Stimulated activated CD4-positive, alpha-beta T cell treated with anti-CD3 and anti-CD28 coated beads, Interleukin-15, amount 100 ng/mL, for 1 hour (primary cell): Measurements from ENCODE around the gene PRDM15.

ENCODE experiments used
- DNase-seq, 2 donors: peaks; one replicate each; pipeline ENCODE4 v3.0.0-alpha.2; 2020; ENCODE audit warnings: low read depth in 1 of 2, low spot score in 1 of 2

Gene PRDM15

DNA sequence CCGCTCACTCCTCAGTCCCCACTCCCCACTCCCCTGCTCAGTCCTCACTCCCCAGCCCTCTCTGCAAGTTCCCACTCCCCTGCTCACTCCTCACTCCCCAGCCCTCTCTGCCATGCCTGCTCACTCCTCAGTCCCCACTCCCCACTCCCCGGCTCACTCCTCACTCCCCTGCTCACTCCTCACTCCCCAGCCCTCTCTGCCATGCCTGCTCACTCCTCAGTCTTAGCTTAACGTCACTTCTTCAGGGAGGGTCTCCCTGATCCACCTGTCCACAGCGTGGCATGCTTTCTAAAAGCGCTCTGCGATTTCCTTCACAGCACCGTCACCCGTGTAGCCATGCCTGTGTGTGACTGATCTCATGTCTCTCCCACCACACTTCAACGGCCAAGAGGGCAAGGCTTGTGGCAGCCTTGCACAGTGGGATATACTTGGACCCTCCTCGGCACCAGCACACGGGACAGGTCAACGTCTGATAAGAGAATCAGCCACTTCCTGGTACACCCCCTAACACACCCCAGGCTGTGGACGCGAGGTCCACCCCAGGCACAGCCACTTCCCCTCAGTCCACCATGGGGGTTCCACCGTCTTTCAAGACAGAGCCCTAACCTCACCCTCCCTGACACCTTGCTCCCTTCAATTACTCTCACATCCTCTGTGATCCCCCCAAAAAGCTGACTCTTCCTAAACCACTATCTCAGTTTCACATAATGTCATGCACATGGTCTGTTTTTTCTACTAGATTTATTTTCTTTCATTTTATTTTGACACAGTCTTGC lies 14.0 kb downstream of the PRDM15 start:
- no peak for DNase-seq

DNA sequence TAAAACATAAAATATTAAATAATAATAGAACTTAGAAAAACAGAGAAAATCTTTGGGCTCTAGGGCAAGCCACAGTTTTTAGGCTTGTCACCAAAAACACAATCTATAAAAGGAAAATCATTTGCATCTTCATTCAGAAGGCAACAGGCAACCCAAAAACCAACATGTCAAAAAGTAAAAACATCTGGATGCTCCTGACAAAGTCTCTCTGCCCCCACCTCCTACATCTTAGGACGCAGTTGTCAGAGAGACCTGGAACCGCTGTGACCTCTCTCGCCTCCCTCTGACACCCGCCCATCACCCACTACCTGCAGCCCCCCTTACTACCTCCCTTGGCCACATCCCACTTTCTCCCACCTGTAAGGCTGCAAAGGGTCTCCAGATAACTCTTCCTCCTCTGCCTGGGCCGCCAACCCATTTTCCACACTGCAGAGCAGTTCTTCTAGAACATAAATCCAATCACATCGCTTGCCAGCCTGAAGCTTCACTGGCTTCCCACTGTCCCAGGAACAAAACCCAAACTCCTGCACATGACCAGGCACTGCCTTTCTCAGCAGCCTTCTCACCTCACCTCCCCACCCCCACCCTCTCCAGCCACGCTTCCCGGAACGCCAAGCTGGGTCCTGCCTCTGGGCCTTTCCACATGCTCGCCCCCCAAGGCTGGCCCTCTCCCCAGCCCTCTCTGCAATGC lies 14.7 kb downstream of the PRDM15 start:
- DNase-seq: no peak

DNA sequence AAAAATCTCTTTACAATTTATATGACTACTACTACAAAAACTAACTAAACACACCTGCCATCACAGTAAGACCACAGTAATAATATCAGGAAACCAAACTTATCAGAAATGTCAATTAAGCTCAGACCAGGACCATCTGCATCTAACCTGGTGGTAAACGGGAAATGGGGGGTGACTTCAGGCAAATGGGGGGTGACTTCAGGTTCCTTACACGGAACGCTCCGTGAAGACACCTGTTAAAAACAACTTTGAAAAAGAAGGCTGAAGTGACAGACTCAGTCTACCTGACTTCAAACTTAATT lies 15.8 kb downstream of the PRDM15 start:
- no peak for DNase-seq

DNA sequence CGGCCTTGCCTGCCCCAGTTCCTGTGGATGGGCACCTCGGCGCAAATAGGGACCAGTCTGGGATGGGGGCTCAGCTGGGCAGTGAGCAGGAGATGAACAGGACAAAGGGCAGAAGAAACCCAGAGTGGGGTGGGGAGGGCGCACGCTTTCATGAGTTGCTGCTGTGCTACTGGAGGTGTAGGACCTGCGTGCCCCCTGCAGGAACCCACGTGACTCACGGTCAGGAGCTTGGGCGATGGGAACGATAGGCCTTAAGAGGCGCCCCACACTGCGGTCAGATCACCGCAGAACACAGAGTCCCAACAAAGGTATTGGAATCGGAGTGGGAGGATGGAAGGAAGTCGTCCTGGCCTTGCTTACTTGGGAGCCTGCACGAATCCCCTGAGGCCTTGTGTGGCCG lies 17.2 kb downstream of the PRDM15 start:
- no peak for DNase-seq

DNA sequence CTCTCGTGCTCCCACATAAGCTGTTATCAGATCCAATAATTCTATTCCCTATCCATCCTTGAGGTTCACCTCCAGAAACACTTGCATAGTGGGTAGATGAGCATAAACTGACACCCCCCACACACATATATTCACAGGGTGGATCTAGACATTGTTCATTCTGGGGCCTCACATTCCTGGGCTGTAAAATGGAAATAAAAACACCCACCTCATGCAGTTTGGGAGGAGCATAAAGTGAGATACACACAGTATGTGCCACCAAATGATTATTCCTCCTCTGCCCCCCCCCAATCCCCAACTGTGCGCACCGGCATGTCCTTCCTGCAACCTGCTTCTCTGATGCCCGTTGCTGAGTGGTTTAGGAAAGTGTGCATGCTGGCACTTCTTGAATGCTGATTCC lies 17.9 kb downstream of the PRDM15 start:
- DNase-seq: no peak

DNA sequence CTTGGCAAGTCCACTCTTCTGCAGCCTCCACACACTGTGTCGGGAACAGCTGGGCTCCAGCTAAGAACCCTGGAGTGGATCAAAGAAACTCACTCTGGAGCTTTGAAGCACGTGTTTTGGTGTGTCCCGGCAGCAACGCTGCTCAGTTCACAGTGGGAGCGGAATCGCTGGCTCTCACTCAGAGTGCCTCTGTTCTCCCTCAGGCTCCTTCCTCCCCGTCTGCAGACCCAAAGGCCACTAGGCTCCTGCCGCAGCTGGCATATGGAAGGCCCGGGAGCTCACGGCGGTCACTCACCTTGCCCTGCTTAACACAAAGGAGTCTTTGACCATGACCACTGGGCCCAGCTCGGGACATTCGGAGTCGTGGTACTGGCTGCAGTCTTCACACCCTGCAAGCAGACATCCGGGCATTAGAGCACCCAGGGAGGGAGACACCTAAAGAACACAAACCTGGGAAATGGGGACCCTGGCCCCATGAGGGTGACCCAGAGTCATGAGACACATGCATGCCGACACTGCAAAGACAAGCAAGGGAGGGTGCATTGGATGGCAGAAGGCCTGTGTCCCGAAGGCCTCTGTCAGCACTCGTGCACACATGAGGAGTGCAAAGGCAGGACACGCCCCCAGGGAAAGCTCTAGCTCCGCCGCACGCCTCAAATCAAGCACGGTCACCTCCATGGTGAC lies 19.7 kb downstream of the PRDM15 start:
- no peak for DNase-seq

DNA sequence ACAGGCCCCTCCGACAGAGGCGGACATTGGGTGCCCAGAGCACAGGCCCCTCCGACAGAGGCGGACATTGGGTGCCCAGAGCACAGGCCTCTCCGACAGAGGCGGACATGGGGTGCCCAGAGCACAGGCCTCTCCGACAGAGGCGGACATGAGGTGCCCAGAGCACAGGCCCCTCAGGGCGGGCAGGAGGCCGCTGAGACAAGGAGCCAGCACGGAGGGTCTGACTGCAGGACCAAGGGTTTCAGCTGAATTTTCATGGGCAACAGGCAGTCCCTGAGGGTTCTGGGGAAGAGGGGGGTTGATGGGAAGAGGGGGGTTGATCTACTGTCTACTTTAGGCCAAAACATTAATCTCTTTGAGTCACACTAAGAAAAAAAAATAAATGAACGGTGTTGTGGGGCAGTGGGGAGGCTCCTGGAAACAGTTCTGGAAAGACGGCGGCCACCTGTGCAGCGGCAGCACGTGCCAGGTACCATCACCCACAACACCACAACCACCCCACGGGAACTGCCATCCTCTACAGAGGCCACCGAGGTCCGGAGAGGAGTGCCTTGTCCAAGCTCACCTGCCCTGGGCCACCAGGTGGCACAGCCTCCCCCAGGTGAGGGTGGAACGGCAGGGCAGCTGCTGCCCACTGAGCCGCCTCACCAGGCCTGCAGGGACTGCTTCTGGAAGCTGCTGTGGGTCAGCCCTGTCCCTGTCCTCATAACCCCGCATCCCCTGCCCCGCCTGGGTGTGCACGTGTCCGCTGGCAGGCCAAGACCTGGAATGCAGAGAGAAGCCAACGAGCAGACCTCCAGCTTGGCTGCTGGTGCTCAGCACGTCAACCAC lies 20.5 kb downstream of the PRDM15 start:
- DNase-seq: no peak

DNA sequence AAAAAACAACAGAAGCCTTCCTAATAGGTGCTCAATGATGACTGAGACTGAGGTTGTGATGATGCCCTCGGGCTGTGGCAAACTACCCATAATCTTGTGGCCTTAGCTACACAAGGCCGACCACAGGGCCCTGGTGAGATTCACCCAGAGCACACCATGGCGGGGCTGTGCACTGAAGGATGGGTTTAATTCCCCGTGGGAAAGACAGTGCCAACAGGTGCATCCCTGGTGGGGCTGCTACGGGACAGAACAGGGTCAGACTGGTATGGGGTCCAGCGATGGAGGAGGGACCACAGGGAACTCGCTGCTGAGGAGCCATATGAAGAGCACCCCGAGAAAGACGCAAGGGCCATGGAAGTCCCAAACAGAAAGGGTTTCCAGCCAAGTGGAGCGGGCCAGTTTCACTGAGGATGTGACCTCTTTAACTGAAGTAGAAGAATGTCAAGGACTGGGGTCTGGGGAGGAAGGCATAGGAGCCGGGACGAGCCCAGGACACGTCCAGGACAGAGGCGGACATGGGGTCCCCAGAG lies 21.3 kb downstream of the PRDM15 start:
- no peak for DNase-seq

DNA sequence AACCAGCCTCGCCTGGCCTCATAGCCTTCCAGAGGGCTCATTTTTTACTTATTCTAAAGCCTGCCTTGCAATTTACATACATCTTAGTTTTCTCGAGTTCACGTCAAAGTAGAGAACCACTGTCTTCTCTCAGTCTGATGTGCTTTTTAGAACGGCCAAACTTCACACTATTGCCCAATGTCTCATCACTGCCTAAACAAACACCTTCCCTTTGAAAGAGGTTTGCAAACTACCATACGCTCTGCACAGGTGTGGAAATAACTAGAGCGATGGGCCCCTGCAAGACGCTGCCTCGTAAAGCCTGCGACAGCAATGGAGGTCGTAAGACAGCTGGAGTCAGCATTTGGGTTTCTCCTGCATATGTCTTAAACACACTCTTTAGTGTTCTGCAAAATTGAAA lies 22.6 kb downstream of the PRDM15 start:
- no peak for DNase-seq

DNA sequence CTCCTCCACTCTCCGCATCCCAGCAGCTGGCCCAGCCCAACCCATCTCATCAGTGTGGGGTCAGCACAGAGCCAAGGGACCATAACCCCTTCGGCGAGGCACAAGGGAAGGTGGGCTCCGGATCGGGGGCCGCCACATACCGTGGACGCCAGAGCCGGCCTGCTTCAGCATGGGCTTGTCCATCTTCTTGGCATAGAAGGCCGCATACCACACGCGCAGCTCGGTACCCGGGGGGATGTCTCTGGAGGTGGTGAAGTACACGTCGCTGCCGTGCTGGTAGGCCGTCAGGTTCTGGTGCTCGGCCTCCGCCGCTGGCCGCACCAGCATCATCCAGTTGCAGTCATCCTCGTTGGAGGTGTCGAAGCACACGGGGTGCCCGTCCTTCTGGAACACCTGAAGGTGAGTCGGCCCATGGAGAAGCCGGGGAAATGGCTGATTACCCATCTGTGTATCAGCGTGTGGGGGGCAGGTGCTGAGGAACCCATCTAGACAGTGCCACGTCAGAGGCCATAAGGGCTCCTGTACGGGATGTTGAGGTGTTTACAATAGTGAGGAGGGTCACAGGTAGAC lies 24.6 kb downstream of the PRDM15 start:
- no peak for DNase-seq

DNA sequence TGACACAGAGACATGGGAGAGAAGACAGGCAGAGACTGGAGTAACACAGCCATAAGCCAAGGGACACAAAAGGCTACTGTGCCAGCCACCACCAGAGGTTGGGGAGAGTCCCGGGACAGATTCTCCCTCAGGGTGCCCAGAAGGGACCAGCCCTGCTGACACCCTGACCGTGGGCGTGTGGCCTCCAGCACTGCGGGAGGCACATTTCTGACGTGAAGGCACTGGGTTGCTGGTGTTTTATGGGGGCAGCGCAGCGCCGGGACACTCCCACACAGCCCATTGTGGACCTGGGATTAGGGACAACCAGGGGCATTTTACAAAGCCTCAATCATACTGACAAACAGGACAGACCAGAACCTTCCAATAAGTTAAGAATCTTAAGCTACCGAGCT lies 26.2 kb downstream of the PRDM15 start:
- DNase-seq: no peak

DNA sequence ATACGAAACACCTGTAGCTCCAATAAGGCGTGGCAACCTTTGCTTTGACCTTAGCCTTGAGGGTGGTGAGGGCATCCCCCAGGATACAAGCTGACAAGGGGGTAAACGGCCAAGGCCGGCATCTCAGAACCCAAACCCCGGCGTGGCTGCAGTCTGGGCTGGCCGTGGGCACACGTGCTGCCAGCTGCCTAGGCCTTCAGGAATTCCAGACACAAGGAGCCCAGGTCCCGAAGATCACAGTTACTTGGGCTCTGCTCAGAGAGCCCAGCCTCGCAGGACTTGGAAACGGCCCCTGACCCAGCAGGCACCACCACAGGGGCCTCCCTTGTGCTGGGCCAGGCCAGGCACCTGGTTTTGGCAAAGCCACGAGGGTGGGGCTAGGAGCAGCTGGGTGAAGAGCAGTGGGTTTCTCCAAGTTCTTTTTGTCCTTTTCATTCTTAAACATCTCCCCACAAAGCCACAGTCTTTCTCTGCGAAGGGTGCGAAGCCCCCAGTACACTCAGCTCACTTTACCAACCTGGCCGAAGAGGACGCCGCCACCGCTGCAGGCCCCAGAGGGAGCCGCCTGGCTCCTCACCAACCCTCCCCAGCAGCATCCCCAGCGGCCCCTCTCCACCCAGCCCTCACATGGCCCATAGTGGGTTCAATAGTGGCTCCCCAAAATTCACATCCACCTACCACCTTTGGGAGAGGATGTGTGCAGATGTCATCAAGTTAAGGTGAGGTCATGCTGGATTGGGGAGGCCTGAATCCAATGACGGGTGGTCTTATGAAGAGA lies 26.8 kb downstream of the PRDM15 start:
- DNase-seq: no peak

DNA sequence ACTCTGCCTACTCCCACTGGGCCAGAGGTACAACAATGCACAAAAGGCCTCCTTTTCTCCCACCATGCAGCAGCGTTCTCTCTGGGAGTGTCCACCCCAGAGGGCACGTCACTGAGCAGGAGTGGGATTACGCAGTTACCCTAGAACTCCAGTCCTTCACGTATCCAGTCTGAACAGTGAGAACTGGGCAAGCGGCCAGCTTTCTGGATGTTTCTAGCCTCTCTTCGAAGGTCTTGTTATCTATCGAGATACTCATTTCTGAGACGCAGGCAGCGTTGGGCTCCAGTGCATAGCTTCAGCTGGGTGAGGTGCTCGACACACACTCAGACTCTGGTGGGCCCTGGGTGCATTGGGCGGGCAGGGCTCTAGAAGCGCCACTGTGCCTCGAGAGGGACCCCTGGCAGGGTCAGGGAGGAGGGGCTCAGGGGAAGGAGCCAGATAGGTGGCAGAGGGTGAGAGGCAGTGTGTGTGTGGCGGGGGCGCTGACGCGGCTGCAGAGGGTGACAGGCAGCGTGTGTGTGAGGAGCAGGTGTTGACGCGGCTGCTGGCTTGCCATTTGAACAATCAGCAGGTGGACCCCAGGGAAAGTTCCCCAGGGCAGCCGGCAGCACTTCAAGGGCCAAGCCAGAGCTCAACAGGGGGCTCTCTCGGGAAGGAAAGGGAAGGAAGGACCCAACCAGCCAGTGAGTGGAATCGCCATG lies 27.9 kb downstream of the PRDM15 start:
- DNase-seq: no peak

DNA sequence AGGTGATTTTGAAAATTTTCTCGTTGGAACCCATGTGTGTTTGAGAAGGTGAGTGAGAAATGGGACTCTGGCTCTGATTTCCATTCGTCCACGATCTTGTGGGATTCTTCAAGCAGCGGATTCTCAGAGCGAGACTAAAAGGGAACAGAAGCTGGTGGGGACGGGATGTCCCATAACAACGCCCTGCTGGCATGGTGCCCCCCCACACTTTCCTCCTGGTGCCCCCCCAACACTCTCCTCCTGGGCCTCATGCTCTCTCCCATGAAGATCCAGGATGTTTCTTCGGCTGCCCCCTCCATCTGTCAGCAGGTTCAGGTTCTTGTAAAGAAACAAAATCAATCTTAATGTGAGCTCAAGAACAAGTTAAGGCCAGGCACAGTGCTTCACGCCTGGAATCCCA lies 29.1 kb downstream of the PRDM15 start:
- no peak for DNase-seq

DNA sequence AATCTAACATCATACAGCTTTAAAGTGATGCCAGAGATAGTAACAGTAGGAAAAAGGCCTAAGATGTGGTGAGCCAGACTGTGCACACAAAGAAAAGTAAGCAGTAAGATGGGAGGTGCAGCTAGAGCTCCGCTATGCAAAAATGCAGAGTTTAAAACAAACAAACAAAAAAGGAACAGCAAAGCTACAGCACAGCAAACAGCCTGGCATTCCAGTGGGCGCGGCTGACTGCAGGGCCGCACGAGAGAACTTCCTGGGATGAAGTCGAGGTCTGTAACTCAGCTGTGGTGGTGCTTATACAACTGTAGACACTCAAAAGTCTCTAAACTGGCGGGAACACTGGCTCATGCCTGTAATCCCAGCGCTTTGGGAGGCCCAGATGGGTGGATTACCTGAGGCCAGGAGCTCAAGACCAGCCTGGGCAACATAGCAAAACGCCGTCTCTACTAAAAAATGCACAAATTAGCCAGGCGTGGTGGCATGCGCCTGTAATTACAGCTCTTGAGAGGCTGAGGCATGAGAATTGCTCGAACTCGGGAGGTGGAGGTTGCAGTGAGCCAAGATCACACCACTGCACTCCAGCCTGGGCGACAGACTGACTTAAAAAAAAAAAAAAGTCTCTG lies 30.1 kb downstream of the PRDM15 start:
- DNase-seq: no peak

DNA sequence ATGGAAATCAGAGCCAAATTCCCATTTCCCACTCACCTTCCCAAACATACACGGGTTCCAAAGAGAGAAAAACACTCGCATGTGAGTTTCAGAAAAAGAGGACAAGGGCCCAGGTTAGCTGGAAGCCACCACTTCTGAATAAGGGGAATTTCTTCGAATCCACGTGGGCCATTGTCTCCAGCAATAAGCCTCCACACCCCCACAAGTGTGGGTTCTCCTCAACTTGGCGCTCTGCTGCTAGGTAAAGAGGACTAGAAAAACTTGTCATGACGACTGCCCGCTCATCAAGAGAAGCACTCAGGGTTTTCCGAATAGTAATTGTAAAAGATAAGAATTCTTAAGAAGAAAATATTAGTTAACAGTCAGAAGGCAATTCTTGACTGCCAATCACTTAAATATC lies 30.6 kb downstream of the PRDM15 start:
- no peak for DNase-seq

DNA sequence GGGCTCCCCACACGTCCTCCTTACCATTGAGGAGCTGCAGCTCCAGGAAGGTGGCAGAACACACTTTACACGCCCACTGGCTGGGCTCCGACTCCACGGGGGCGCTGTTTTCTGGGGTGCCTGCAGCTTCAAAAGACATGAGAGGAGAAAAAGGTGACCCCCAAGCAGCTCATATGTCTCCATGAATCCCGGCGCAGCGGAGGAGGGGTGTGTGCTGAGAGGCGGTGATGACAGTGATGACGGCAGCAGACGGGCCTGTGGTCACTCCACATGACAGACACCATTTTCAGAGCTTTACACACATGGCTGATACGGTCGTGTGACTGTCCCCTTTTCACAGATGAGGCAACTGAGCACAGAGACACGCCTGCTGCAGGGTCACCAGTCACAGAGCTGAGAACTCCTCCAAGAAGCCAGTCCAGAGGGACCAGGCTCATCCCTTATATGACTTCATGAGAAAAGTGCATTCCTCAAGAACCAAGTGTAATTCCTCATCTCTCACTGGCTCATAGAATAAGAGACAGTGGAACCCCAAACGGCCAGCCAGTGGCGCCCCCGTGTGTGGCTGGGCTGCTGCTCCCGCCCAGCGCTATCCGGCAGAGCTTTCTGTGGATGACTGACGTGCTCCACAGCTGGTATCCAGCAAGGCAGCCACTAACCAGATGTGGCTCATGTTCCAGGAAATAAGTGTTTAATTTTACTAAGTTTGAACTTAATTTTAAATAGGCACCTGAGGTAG lies 31.9 kb downstream of the PRDM15 start:
- DNase-seq: no peak

DNA sequence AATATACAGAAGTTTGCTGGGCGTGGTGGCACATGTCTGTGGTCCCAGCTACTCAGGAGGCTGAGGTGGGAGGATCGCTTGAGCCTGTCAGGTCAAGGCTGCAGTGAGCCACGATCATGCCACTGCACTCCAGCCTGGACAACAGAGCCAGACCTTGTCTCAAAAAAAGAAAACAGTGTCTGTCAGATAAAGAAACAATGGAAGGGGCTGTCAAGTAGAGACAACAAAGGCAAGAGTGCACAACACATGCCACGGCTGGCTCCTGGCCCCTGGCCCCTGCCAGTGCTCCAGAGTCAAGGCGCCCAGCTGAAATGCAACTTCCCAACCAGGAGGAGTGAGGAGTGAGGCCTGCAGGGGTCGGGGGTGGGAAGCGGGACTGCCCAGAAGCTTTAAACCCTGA lies 32.6 kb downstream of the PRDM15 start:
- no peak for DNase-seq

DNA sequence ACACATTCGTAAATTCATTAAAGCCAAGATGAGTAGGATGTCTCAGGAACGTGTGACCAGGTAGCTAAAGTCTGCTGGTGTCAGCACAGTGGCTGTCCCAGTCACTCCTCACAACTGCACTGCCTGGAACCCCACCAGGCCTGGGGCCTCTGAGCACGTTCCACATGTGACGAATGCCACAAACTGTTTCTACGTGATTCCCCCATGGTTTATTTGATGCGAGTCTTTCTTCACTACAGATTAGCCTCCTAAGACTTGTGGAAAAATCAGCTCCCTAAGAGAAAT lies 33.2 kb downstream of the PRDM15 start:
- DNase-seq: no peak
